HG02763 (cell line): ENCODE results near the gene SLC6A2.
"Not testable (repeated sequence)": the region's sequence is repeated elsewhere in the genome, so short reads cannot be mapped to it uniquely, and the experiment has no call there.

Experiments used
- ATAC-seq: cut with Tn5 transposase; IDR thresholded peaks from one replicate; pipeline ENCODE4 v1.9.1; 2021; ENCODE audit warnings: mild to moderate bottlenecking, moderate library complexity; ENCODE audit not compliant: unreplicated experiment

The SLC6A2 gene

DNA sequence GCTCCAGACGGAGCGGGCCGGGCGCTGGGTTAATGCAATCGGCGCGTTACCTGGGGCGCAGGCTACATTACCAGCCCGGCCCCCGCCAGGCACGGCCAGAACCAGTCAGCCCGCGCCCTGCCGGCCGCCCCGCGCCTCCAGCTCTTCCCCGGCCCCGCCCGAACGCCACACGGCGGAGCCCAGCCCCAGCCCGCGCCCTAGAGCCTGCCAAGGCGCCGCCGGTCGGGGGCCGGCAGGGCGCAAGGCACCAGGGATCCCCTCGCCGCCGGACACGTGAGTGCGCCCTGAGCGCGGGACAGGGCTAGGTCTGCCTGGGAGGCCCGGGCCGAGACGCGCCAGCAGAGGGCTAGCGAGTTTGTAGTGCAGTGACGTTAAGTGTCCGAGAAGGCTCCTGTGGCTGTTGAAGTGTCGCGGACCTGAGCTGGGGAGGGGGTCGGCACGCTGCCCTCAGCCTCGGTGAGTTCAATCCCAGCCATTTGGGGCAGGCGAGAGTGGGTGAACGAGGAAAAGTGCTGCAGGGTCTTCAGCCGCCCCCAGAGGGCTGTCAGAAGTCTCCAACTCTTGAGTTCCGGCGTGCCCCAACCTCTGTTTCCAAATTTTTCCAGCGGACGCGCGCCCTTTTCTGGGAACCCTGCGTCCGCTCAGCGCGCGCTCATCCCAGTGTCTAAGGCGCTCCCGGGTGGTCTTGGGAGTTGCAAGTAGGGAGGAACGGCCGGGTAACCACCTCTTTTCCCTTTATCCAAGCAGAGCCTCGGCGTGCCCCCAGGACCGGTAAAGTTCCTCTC is at the start of gene SLC6A2:
TSS of gene SLC6A2 (plus strand) at position 92 of the 785 bp plus-strand sequence. CDS start 707 bp downstream, outside the sequence.
- no peak for ATAC-seq

GRCh38 chr16:55613613-55614335 is 42.0 kb upstream of the SLC6A2 start:
- no peak for ATAC-seq

DNA sequence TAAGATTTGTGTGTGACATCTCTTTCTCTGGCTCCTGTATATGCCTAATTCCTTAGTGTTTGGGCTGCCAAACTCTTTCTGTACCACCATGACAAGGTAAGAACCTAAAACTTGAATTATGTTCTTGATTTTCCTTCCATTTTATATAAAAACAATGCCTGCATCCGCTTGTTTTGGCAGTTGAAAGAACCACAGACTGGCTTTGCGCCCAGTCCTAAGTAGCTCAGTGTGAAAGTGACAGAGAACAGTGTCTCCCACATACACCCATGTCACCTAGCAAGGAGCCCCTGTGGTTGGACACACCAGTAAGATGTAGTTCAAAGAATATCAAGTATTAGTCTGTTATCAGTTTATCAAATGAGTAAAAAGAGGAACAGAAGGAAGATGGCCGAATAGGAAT is 40.7 kb upstream of the SLC6A2 start:
- no peak for ATAC-seq

GRCh38 chr16:55615670-55616069 is 40.1 kb upstream of the SLC6A2 start:
- ATAC-seq: not testable (repeated sequence)

- no peak for ATAC-seq
These were observed 34.0 kb upstream of the SLC6A2 start for GRCh38 chr16:55621771-55622170.

GRCh38 chr16:55622272-55622671 is 33.5 kb upstream of the SLC6A2 start:
- no peak for ATAC-seq

DNA sequence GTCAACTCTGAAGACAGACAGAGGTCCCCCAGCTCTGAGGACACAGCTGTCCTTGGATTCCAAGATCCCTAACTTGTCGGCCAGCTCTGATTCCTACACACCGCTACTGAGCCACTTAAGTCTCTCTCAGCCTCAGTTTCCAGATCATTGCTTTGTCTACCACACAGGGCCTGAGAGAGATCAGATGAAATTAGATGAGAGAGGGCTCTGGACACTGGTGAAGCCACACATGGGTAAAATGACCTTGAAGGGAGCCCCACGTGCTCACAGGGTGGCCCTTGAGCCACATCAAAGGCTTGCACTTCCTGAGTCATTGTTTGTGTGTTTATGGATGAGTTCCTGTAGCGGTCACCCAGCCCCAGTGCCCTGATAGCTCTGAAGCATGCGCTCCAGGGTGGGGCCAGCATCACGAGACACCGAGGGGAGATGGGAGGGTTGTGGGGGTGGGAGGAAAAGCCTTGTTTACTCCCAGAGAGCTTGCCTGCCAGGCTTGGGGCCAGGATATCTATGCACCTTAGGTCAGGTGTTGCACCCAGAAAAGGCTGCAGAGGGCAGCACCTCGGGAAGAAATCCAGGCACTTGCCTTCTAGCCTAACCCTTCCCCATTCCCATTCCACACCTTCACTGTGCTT is 32.7 kb upstream of the SLC6A2 start:
- ATAC-seq: no peak

DNA sequence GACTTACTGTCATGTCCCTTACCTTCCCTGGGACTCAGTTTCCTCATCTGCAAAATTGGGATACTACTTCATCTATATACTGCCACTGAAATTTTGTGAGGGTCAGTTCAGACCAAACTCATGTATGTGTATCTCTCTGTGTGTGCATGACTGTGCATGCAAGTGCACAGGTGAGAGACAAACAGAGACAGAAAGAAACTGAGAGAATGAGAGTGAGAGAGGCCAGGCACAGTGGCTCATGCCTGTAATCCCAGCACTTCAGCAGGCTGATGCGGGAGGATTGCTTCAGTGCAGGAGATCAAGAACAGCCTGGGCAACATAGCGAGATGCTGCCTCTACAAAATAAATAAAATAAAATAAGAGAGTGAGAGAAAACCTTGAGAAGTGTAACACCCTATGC is 32.1 kb upstream of the SLC6A2 start:
- ATAC-seq: no peak

DNA sequence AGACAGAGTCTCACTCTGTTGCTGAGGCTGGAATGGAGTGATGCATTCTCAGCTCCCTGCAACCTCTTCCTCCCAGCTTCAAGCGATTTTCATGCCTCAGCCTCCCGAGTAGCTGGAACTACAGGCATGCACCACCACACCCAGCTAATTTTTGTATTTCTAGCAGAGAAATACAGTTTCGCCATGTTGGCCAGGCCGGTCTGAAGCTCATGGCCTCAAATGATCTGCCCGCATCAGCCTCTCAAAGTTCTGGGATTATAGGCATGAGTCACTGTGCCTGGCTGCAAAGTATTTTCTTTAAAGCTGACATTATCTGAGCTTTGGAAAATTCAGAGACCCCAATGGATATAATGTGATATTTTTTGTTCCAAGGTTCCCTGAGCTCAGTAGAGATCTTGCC is 31.1 kb upstream of the SLC6A2 start:
- ATAC-seq: no peak

DNA sequence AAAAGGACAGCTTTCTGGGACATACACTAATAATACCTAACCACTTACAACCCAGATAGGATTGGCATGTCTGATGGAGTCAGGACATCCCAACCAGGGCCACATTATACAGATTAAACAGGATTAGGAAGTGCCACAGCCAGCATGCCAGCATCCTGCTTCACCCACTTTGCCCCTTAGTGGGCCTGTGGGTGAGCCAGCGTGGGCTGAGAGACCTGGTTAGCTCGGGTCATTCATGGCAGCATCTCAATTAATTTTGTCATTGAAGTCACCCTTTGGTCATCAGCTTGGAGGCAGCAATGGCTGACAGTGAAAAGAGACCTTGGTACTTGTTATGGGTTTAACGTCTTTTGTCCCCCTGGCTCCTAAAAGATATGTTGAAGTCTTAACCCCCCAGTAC is 29.9 kb upstream of the SLC6A2 start:
- no peak for ATAC-seq

DNA sequence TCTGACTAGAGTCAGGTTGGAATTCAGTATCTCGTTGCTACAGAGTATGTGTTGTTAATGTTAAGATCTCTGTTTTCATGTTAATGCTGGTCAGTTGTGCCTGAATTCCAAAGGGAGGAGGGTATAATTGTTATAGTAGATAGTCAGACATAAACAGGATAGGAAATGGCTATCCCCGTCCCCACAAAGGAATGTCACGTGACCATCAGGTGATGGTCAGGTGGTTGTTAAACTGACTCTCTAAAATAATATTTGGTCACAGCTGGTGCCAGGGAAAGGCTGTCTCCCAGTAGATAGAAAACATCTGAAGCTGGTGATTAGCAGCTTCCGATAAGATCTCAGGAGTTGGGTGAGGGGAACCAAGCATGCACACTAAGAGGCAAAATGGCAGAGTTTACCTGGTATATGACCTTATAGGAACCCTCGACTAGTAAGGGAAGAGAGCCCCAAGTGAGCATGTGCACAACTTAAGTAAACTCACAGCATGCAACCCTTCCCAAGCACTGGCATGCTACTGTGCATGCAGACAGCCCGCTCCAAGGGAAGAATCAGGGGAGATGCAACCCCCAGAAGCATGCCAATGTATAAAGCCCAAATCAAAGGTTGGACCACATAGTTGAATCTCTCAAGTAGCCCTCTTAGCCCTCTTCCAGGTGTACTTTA is 27.4 kb upstream of the SLC6A2 start:
- ATAC-seq: no peak

DNA sequence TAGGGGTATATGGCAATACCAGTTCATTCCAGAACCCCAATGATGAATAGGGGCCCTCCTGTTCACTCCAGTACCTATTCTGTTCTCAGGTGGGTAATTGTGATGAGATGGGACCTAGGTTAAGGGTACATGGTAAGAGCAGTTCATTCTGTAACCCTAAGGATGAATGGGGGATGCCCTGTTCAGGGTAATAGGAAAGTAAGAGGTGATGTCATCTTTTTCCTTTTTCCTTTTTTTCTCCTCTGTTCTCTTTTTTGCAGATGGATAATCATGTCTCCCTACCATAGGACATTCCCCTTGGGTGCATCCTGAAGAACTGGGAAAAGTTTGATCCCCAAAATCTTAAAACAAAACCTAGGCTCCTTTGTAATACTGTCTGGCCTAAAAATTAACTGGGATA is 25.0 kb upstream of the SLC6A2 start:
- ATAC-seq: no peak

GRCh38 chr16:55632259-55632658 is 23.5 kb upstream of the SLC6A2 start:
- ATAC-seq: no peak

- ATAC-seq: no peak
These were observed 21.6 kb upstream of the SLC6A2 start for GRCh38 chr16:55634193-55634592.

DNA sequence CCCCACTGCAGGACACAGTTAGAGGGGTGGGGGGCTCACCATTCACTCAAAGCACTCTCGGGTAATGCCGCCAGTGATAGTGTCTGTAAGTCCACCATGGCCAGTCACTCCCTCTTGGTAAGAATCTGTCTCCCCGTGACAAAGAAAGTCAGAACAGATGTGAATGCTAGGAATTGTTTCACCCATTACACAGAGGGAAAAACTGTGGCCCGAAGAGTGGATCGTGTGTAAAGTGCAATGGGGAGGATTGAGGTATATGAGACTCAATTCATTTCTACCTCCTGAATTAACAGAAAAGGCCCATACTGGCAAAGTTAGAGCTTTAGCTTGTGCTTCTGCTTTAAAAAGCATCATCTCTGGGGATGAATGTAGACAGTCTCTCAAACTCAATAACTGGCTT is 17.5 kb upstream of the SLC6A2 start:
- ATAC-seq: no peak

- no peak for ATAC-seq
These were observed 15.0 kb upstream of the SLC6A2 start for GRCh38 chr16:55640701-55641327.

GRCh38 chr16:55641430-55642056 is 14.2 kb upstream of the SLC6A2 start:
- no peak for ATAC-seq

GRCh38 chr16:55642611-55643010 is 13.2 kb upstream of the SLC6A2 start:
- ATAC-seq: no peak

GRCh38 chr16:55643161-55643970 is 12.4 kb upstream of the SLC6A2 start:
- ATAC-seq: no peak

- ATAC-seq: no peak
These were observed 9.8 kb upstream of the SLC6A2 start for GRCh38 chr16:55645986-55646385.
